NT2/D1 (cell line): ENCODE data around the gene ING5.

ENCODE experiments used
- DNase-seq: peaks from one replicate; pipeline ENCODE4 v3.0.0-alpha.2; 2011; ENCODE audit warnings: low read depth, low spot score
- H3K27me3 ChIP-seq: 2 replicates; pipeline ENCODE4 v1.6.0; 2011; ENCODE audit warnings: mild to moderate bottlenecking; ENCODE audit not compliant: insufficient read length, insufficient read depth
- H3K36me3 ChIP-seq: 2 replicates; pipeline ENCODE4 v1.6.1; 2011; ENCODE audit warnings: mild to moderate bottlenecking, low read length, mixed read lengths; ENCODE audit not compliant: insufficient read depth, insufficient read length
- H3K4me1 ChIP-seq: 2 replicates; pipeline ENCODE4 v1.5.1; 2011; ENCODE audit not compliant: insufficient read depth, insufficient read length
- H3K4me3 ChIP-seq: 2 replicates; pipeline ENCODE4 v1.5.1; 2011; ENCODE audit warnings: low read depth; ENCODE audit not compliant: insufficient read length
- H3K9ac ChIP-seq: 2 replicates; pipeline ENCODE4 v1.6.0; 2011; ENCODE audit warnings: low read depth; ENCODE audit not compliant: insufficient read length
- H3K9me3 ChIP-seq: 2 replicates; pipeline ENCODE4 v1.5.1; 2011; ENCODE audit warnings: mild to moderate bottlenecking, low read length; ENCODE audit not compliant: insufficient read depth
- SUZ12 ChIP-seq: IDR thresholded peaks from 2 replicates; pipeline ENCODE4 v1.6.1; 2011; ENCODE audit not compliant: insufficient read length, insufficient read depth; ENCODE audit errors: extremely low read depth
- YY1 ChIP-seq: IDR thresholded peaks from 2 replicates; pipeline ENCODE4 v1.6.1; 2011; ENCODE audit not compliant: insufficient read length, insufficient read depth
- ZNF274 ChIP-seq: IDR thresholded peaks from 2 replicates; pipeline ENCODE4 v1.6.1; 2011; ENCODE audit warnings: mild to moderate bottlenecking, low read depth, low read length

The ING5 gene

GRCh38 chr2:241751776-241752175 lies 49.9 kb downstream of the ING5 start:
- TF ChIP-seq ZNF274 (no peak), SUZ12 (no peak), YY1 (no peak)
- Histone ChIP-seq H3K4me3 (no peak overlapping the region), H3K27me3 (no peaks in the 10 kb centered on the region), H3K36me3 (peaks cover 60% of the 10 kb centered on the region), H3K9ac (no peak overlapping the region), H3K4me1 (no peaks in the 10 kb centered on the region), H3K9me3 (no peaks in the 10 kb centered on the region)
- no peak for DNase-seq

- H3K9ac ChIP-seq = no peak overlapping the region
These were observed 50.4 kb downstream of the ING5 start for GRCh38 chr2:241752253-241752652.

GRCh38 chr2:241752689-241753276 lies 50.9 kb downstream of the ING5 start:
- no peaks in the 10 kb centered on the region for H3K4me1 ChIP-seq
- H3K27me3 ChIP-seq = no peaks in the 10 kb centered on the region
- no peak for DNase-seq
- no peak overlapping the region for H3K9ac ChIP-seq
- no peak for TF ChIP-seq SUZ12
- TF ChIP-seq YY1 = no peak
- no peak for TF ChIP-seq ZNF274
- H3K9me3 ChIP-seq = no peaks in the 10 kb centered on the region
- no peak overlapping the region for H3K4me3 ChIP-seq
- H3K36me3 ChIP-seq = peaks cover 63% of the 10 kb centered on the region

More at GRCh38 chr2:241752253-241752652, 50.4 kb downstream of the ING5 start:
- no peak for DNase-seq
- TF ChIP-seq YY1 = no peak
- no peak for TF ChIP-seq ZNF274
- no peak for TF ChIP-seq SUZ12
- Histone ChIP-seq H3K27me3 (no peaks in the 10 kb centered on the region), H3K4me3 (no peak overlapping the region), H3K9me3 (no peaks in the 10 kb centered on the region), H3K36me3 (peaks cover 60% of the 10 kb centered on the region), H3K4me1 (no peaks in the 10 kb centered on the region)

GRCh38 chr2:241753493-241753892 lies 51.7 kb downstream of the ING5 start:
- TF ChIP-seq ZNF274 (no peak), YY1 (no peak), SUZ12 (no peak)

GRCh38 chr2:241754042-241754441 lies 52.2 kb downstream of the ING5 start:
- TF ChIP-seq YY1 (no peak), SUZ12 (no peak), ZNF274 (no peak)
- peaks cover 64% of the 10 kb centered on the region for H3K36me3 ChIP-seq
- no peaks in the 10 kb centered on the region for H3K4me1 ChIP-seq
- H3K9me3 ChIP-seq = no peaks in the 10 kb centered on the region
- no peak overlapping the region for H3K9ac ChIP-seq
- H3K27me3 ChIP-seq = no peaks in the 10 kb centered on the region
- no peak for DNase-seq
- no peak overlapping the region for H3K4me3 ChIP-seq

More at GRCh38 chr2:241753493-241753892, 51.7 kb downstream of the ING5 start:
- peaks cover 66% of the 10 kb centered on the region for H3K36me3 ChIP-seq
- no peak for DNase-seq
- no peaks in the 10 kb centered on the region for H3K27me3 ChIP-seq
- no peak overlapping the region for H3K4me3 ChIP-seq
- no peaks in the 10 kb centered on the region for H3K4me1 ChIP-seq
- no peak overlapping the region for H3K9ac ChIP-seq
- no peaks in the 10 kb centered on the region for H3K9me3 ChIP-seq

- Histone ChIP-seq H3K36me3 (peaks cover 63% of the 10 kb centered on the region), H3K27me3 (no peaks in the 10 kb centered on the region), H3K9me3 (peaks cover 5% of the 10 kb centered on the region), H3K4me1 (no peaks in the 10 kb centered on the region), H3K9ac (no peak overlapping the region), H3K4me3 (no peak overlapping the region)
- TF ChIP-seq YY1 = no peak
- no peak for TF ChIP-seq ZNF274
- TF ChIP-seq SUZ12 = no peak
- DNase-seq = no peak
These were observed 53.3 kb downstream of the ING5 start for GRCh38 chr2:241755166-241755565.

- DNase-seq = no peak
- H3K27me3 ChIP-seq = no peaks in the 10 kb centered on the region
- H3K36me3 ChIP-seq = peaks cover 69% of the 10 kb centered on the region
These were observed 53.9 kb downstream of the ING5 start for GRCh38 chr2:241755777-241756176.

More at GRCh38 chr2:241755777-241756176, 53.9 kb downstream of the ING5 start:
- Histone ChIP-seq H3K4me3 (no peak overlapping the region), H3K4me1 (no peaks in the 10 kb centered on the region), H3K9me3 (peaks cover 10% of the 10 kb centered on the region), H3K9ac (peak overlapping the region; percentile 21)
- TF ChIP-seq ZNF274 (no peak), SUZ12 (no peak), YY1 (no peak)
